ENCODE measurements around the gene LGR6.

DNA sequence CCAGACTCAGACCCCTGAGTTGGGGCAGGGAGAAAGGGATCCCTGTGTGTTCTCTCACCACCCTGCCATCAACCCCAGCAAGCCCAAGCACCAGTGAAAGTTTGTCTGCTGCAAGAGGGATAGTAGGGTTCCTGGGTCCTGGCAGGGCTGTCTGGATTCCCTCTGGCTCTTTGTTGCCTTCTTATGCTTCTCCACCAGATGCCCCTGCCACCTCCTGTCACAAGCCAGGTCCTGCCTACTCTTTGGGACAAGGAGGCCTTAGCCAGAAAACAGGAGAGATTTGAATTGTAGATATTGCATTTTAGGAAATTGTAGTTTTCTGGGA, 126.4 kb downstream of the LGR6 start:
- TF ChIP-seq POLR2A (IDR thresholded peaks at IDR 0.05): no peak
- TF ChIP-seq, protein P1, sequence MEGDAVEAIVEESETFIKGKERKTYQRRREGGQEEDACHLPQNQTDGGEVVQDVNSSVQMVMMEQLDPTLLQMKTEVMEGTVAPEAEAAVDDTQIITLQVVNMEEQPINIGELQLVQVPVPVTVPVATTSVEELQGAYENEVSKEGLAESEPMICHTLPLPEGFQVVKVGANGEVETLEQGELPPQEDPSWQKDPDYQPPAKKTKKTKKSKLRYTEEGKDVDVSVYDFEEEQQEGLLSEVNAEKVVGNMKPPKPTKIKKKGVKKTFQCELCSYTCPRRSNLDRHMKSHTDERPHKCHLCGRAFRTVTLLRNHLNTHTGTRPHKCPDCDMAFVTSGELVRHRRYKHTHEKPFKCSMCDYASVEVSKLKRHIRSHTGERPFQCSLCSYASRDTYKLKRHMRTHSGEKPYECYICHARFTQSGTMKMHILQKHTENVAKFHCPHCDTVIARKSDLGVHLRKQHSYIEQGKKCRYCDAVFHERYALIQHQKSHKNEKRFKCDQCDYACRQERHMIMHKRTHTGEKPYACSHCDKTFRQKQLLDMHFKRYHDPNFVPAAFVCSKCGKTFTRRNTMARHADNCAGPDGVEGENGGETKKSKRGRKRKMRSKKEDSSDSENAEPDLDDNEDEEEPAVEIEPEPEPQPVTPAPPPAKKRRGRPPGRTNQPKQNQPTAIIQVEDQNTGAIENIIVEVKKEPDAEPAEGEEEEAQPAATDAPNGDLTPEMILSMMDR (IDR thresholded peaks at IDR 0.05): no peak
- TF ChIP-seq EP300 (IDR thresholded peaks at IDR 0.05): no peak
